Suppressor macrophage treated with lipopolysaccharide for 4 hours (primary cell): ENCODE data around the gene KRT15.

Experiments
- DNase-seq: peaks from one replicate; pipeline ENCODE4 v3.0.0-alpha.2; 2020

Gene KRT15

GRCh38 chr17:41518789-41519449, at the start of gene KRT15:
KRT15 (minus strand) TSS chr17:41518890; CDS start chr17:41518827, 63 bp downstream.
- DNase-seq = no peak

GRCh38 chr17:41567317-41567716, 48.6 kb upstream of the KRT15 start:
- DNase-seq = no peak

GRCh38 chr17:41565338-41565737, 46.6 kb upstream of the KRT15 start:
- DNase-seq = no peak

- DNase-seq = no peak
These were observed 45.0 kb upstream of the KRT15 start for GRCh38 chr17:41563607-41564170.

GRCh38 chr17:41561554-41561953, 42.9 kb upstream of the KRT15 start:
- DNase-seq = no peak

- peak; percentile 10 for DNase-seq
These were observed 40.9 kb upstream of the KRT15 start for GRCh38 chr17:41559548-41559947.

- no peak for DNase-seq
These were observed 38.2 kb upstream of the KRT15 start for GRCh38 chr17:41556931-41557330.

- no peak for DNase-seq
These were observed 37.6 kb upstream of the KRT15 start for GRCh38 chr17:41556306-41556705.

GRCh38 chr17:41555105-41555887, 36.6 kb upstream of the KRT15 start:
- peak; percentile 5 for DNase-seq

- no peak for DNase-seq
These were observed 35.4 kb upstream of the KRT15 start for GRCh38 chr17:41553987-41554680.

GRCh38 chr17:41553176-41553575, 34.5 kb upstream of the KRT15 start:
- no peak for DNase-seq

GRCh38 chr17:41552455-41552854, 33.8 kb upstream of the KRT15 start:
- no peak for DNase-seq

- no peak for DNase-seq
These were observed 32.7 kb upstream of the KRT15 start for GRCh38 chr17:41551365-41551764.

GRCh38 chr17:41549596-41550039, 30.9 kb upstream of the KRT15 start:
- no peak for DNase-seq

- peak; percentile 82 for DNase-seq
These were observed 30.3 kb upstream of the KRT15 start for GRCh38 chr17:41548844-41549595.

- DNase-seq = peak; percentile 81
These were observed 29.5 kb upstream of the KRT15 start for GRCh38 chr17:41547921-41548843.

GRCh38 chr17:41547378-41547841, 28.7 kb upstream of the KRT15 start:
- DNase-seq = no peak

GRCh38 chr17:41546819-41547218, 28.1 kb upstream of the KRT15 start:
- no peak for DNase-seq

GRCh38 chr17:41545829-41546410, 27.2 kb upstream of the KRT15 start:
- DNase-seq = no peak

- DNase-seq = no peak
These were observed 26.2 kb upstream of the KRT15 start for GRCh38 chr17:41544935-41545334.

GRCh38 chr17:41544491-41544892, 25.8 kb upstream of the KRT15 start:
- no peak for DNase-seq
